Stimulated activated CD8-positive, alpha-beta memory T cell treated with anti-CD3 and anti-CD28 coated beads, Interleukin-7, amount 100 ng/mL, for 48 hours (primary cell): ENCODE data around the gene VPS39.

ENCODE experiments used
- DNase-seq, 2 donors: peaks; one replicate each; pipeline ENCODE4 v3.0.0-alpha.2; 2020; ENCODE audit warnings: low read depth in 1 of 2; ENCODE audit errors: extremely low read depth in 1 of 2

The VPS39 gene

DNA sequence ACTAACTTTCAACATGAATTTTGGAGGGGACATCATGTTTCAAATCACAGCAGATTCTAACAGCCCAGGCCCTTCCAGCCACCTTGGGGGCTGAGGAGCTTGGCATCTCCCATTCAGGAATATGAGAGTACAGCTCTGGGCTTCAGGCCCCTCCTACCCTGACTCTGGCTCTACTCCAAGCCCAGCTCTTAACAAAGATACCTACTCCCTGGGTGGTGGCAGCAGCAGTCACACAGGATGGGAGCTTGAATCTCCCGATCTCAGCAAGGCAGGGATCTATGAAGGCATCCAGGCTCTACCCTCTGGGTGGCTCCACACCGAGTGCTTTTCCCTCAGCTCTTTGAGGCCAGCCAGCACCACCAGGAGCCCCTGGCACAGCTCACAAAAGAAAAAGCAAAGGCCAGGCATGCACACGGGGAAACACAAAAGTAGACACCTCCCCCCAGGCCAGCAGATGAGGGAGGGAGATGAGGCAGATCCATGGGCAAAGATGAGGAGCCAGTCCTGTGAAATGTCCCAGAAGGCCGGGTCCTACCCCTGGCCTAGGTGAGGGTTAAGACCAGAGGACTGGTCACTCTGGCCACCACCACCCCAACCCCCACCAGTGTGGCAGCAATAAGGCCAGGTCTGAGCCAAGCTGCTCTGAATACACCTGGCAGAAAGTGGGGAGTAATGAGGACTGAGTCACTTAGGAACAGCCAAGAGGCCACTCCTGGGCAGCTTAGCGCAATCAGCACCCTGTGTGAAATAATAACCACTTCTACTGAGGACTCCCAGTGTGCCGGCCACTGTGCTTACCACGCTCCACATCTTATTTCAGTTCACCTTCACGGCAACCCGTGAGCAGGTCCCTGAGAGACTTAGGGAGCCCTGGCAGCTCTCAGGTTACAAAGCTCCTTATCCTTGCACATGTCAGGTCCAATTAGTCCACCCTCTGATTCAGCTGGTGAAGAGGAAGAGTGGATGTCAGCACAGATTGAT lies 76.0 kb downstream of the VPS39 start:
- no peak for DNase-seq

DNA sequence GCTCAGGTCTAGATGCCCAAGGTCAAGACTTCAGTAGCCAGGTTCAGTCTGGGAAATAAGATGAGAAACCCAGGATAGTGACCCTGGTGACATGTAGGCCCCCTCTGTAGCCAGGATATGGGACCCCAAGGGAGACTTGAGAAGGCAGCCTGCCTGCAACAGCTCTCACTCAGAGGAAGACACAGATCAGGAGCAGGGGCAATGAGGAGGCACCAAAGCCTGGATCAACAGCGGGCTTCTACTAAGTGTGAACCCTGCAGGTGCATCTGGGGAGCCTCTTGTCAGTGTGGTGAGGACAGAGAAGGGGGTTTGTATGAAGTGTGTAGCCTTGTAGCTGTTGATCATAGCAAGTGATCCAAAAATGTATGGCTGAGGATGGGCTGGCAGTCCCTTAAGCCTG lies 77.1 kb downstream of the VPS39 start:
- DNase-seq: no peak

DNA sequence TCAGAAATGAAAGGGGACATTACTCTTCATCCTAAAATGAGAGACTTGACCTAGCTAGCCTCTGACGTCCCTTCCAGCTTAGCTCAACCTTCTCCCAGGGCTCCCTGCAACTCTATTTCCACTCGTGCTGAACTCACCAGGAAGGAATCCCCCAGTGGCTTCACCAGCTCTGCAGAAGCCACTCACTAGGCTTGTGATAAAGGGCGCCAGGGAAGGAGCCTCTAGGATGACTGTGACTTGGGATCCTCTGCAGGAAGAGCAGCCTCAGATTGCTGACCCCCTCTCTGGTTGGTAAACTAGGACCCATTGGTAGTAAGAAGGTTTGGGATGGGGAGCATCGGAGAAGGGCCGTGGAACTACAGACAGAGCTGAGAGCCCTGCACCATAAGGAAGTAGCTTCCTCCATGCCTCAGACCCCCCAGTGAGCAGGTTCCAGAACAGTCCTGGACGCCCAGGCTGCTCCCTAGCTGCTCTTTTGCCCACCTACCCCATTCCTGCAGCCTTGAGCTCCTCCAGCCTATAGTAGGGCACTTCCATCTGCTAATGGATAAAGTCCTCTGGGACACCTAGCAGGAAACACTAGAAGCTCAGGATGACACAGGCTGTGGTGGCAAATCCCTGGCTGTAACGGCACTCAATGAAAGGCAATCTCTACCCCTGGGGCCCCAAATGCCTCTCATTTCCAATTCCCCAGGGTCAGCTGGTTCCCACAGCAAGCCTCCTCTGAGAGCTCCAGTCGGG lies 77.7 kb downstream of the VPS39 start:
- DNase-seq: no peak

DNA sequence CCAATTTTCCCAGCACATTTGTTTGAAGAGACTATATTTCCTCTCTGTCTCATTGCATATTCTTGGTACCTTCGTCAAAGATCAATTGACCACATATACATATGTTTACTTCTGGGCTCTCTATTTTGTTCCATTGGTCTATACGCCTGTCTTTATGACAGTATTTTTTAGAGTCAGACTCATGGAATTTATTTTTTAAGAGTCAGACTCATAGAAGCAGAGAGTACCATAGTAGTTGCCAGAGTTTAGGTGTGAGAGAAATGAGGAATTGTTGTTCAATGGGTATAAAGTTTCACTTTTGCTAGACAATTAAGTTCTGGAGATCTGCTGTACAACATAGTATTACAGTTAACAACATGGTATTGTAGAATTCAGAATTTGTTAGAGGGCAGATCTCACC lies 78.7 kb downstream of the VPS39 start:
- DNase-seq: no peak

DNA sequence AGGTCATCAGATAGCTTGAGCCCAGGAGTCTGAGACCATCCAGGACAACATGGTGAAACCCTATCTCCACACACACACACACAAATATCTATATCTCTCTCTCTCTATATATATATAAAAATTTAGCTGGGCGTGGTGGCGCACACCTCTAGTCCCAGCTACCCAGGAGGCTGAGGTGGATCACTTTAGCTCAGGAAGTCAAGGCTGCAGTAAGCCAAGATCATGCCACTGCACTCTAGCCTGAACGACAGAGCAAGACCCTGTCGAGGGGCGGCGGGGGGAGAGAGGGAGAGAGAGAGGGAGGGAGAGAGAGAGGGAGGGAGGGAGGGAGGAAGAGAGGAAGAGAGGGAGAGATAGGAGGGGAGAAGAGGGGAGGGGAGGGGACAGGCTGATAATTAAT lies 79.6 kb downstream of the VPS39 start:
- DNase-seq: no peak

DNA sequence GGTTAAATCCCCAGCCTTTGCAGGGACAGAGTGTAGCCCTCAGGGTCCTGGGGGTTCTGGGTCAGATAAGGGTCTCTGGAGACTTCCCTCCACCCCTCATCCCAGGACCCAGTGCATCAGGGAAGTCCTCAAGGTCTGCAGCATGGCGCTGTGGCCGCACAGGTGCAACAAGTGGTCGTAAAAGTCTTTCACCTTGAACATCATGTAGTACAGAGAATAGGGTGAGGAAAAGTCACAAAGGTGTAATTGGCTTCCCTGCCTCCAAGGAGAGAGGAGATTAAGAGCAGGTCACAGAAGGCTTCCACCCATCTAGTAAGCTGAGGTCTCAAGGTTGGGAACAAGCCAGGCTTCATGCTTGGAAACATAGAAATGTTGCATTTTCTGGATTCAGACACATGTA lies 84.6 kb downstream of the VPS39 start:
- no peak for DNase-seq

DNA sequence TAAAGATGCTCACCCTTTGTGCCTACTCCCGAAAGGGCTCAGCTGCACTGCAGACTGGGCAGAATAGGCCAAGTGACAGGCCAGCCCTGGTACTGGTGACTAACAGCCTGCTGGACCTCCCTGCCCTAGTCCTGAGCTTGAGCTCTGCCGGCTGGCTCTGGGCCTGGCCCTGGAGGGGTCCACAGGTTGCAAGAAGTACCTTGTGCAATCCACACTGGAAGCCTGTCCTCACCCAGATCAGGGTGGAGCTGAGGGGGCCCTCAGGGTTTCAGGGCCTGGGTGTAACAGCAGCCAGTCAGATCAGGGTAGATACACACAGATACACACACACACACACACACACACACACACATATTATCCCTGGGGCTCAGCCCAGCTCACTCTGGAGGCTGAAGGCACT lies 86.4 kb downstream of the VPS39 start:
- DNase-seq: no peak

DNA sequence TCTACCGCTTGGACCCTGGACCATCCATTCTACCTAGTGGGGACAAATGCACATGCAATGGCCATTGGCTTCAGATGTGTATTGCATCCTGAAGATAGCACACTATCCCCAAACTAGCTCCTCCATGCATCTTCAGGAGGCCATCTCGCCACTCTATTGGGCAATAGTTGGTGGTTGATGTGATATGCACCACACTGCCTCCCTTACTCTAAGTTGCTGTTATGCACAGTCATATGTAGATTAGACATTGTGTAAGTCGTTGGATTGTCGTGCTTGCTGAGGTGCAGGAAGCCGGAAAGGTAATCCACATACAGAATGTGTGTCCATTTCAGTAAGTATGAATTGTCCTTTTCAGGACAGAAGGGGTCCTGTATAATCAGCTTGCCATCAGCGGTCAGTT lies 87.1 kb downstream of the VPS39 start:
- DNase-seq: no peak

DNA sequence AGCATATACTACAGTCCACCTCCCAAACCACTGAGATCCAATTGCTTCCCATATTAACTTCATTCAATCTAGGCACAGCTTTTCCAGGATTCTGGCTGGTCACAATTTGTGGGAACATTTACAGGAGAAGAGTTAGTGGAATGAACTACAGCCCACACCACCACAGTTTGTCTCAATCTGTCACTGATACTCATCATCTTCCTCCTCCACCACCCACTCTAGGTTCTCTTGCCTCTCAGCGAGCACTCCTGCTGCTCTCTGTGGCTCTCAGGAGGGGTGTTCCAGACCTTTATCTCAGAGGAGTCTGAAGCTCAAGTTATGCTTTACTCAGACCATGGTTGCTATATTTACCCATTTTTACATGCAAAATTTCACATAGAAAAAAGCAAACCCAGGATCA lies 87.8 kb downstream of the VPS39 start:
- no peak for DNase-seq

DNA sequence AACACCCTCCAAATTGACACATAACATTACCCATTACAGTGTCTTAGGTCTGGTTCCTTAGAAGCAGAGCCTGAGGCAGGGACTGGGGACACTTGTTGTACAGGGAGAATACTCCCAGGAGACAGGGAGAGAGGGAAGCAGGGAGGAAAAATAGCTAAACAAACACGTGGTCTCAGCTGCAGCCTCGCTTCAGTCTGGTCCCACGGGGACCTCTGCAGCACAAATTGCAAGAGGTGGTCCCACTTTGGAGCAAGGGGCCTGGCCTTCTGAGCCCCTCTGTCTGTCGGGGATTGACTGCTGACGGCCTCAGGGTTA lies 88.7 kb downstream of the VPS39 start:
- no peak for DNase-seq

DNA sequence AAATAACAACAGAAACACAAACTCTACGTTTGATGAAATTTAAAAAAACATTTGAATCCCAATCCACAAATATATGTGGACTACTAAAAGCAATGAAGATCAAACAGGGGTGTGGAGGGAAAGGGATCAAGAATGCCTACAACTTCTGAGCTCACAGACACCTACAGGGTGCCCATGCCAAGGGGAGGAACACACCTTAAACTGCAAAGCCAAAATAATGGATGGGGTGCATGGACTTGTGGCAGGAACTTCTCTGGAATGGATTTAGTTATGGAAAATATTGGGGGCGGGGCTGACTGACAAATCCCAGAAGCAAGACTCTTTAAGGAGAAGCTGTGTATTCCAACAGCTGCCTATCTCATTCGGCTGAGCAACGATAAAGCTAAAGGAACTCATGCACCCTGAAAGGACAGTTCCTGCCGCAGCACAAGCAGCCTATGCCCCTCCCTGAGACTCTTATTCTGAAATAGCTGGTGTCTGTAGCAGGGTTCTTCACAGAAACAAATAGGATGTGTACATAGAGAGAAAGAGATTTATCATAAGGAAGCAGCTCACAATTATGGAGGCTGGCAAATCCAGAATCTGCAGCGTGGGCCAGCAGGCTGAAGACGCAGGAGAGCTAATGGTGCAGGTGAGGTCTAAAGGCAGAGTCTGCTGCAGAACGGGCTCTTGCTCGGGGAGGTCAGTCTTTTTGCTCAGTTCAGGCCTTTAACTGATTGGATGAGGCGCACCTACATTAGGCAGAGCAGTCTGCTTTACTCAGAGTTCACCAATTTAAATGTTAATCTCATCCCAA lies 89.3 kb downstream of the VPS39 start:
- no peak for DNase-seq

DNA sequence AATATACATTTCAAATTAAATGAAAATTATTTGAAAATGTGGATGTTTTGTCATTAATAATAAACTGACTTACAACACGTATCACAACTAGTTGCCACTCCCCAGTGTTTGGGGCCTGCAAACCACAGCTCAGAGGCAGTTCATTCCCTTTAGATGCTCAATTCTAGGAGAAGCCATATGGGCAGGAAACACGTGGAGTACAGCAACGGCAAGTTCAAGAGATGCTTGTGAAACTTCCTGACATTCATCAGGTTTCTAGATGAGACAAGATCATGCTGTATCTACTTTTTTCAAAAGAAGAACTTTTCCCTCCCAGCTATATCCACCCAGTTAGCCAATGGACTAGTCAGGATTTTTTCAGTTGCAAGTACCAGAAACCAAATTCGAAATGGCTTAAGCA lies 96.2 kb downstream of the VPS39 start:
- no peak for DNase-seq

DNA sequence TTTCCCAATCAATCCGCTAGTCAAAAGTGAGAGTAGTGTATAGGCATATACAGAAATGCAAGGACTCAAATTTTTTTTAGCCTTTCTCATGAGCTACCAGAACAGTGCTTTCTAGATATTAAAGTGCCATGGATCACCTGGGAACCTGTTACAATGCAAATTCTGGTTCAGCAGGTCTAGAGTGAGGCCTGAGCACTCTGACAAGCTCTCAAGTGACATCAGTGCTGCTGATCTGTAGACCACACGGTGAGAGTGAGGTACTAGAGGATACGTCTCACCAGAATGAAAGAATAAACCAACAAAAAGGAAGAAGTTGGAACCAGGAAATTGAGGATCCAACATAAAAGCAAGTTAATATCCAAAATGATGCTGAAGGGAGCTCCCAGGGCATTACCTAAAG lies 97.7 kb downstream of the VPS39 start:
- no peak for DNase-seq

DNA sequence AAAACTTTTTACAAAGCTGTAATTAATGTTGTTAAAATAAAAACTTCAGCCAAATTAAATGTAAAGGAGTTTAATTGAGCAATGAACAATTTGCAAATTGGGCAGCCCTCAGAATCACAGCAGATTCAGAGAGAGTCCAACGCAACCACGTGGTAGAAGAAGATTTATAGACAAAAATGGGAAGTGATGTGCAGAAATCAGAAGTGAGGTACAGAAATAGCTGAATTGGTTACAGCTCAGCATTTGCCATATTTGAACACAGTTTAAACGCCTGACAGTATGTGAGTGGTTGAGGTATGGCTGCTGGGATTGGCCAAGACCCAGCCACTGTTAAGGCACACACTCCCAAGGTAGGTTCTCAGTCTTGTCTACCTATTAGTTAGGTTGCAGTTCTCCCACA lies 99.3 kb downstream of the VPS39 start:
- no peak for DNase-seq
